Endothelial cell of umbilical vein (primary cell): Measurements from ENCODE around the gene ALOX15B. TPM values are rescaled to one million over a fixed set of nuclear protein-coding genes. Genes with fewer than 3 reads are reported as not detected.

ENCODE experiments used
- BruUV-seq: library from RNA; stranded (reverse); fragments of 400-500 nt; replicated peaks from 2 replicates; lab custom pipeline; 2021; lab: Mats Ljungman, UMichigan
- CTCF ChIA-PET: fragments of 300-600, 350-600 bp; sonication (Branson Sonifier 250); formaldehyde crosslinking; loops from one replicate; lab custom pipeline; 2021; ENCODE audit warnings: antibody characterized with exemption, inconsistent platforms; lab: Charles Lee
- POLR2A ChIA-PET: fragments of 300-600, 350-600 bp; sonication (Branson Sonifier 250); formaldehyde crosslinking; loops from one replicate; lab custom pipeline; 2021; ENCODE audit warnings: antibody characterized with exemption, inconsistent platforms; lab: Charles Lee
- DNase-seq: peaks from one replicate; pipeline ENCODE4 v3.0.0-alpha.2; 2011; ENCODE audit warnings: low read depth, low spot score
- FAIRE-seq: peaks from 2 replicates; lab custom pipeline; 2011; peaks lifted over from hg19 to GRCh38; lab: Jason Lieb, UNC
- H2AFZ ChIP-seq: 2 replicates; pipeline ENCODE4 v1.6.0; 2012; ENCODE audit warnings: low read depth, low read length, control low read depth, inconsistent platforms
- H3K27ac ChIP-seq: 2 replicates; pipeline ENCODE4 v1.5.1; 2011; ENCODE audit warnings: low read depth, mild to moderate bottlenecking, control low read depth, low read length, moderate library complexity; ENCODE audit not compliant: insufficient read depth
- H3K27me3 ChIP-seq, 2 experiments: 2 replicates each; pipeline versions ENCODE4 v1.6.0 to v1.6.1; 2011; ENCODE audit warnings: low read length in 2 of 2, mixed read lengths in 1 of 2; ENCODE audit not compliant: control insufficient read depth in 2 of 2, insufficient read depth in 2 of 2
- H3K36me3 ChIP-seq, 2 experiments: 2 replicates in 1 of 2; 3 replicates in 1 of 2; pipeline ENCODE4 v1.5.1; 2011; ENCODE audit warnings: low read length in 2 of 2, mild to moderate bottlenecking in 1 of 2, moderate library complexity in 1 of 2; ENCODE audit not compliant: control insufficient read depth in 2 of 2, insufficient read depth in 2 of 2; ENCODE audit errors: extremely low read depth in 1 of 2
- H3K4me1 ChIP-seq: 3 replicates; pipeline ENCODE4 v1.5.1; 2011; ENCODE audit warnings: mild to moderate bottlenecking, low read length; ENCODE audit not compliant: control insufficient read depth, insufficient read depth; ENCODE audit errors: extremely low read depth
- H3K4me2 ChIP-seq: 2 replicates; pipeline ENCODE4 v1.6.1; 2011; ENCODE audit warnings: low read length, control low read depth, mixed read lengths; ENCODE audit not compliant: insufficient read depth
- H3K4me3 ChIP-seq, 3 experiments: fragments of 200-600 bp in 1 of 3; sonication (generic), shearing (Covaris generic) in 1 of 3; replicated peaks in 1 of 3; 2 replicates each; pipeline ENCODE4 v1.5.1; 2011 to 2016; ENCODE audit warnings: control low read depth in 3 of 3, low read length in 3 of 3, mild to moderate bottlenecking in 2 of 3, inconsistent platforms in 1 of 3, low read depth in 1 of 3, moderate library complexity in 1 of 3; ENCODE audit not compliant: insufficient read depth in 1 of 3
- H3K79me2 ChIP-seq: 2 replicates; pipeline ENCODE4 v1.6.0; 2012; ENCODE audit warnings: low read length, inconsistent platforms; ENCODE audit not compliant: control insufficient read depth, insufficient read depth
- H3K9ac ChIP-seq: replicated peaks from 2 replicates; pipeline ENCODE3; 2011; ENCODE audit warnings: low read length, control low read depth; ENCODE audit not compliant: insufficient read depth; ENCODE audit errors: extremely low read depth
- H3K9me1 ChIP-seq: replicated peaks from 3 replicates; pipeline ENCODE4 v1.6.0; 2011; ENCODE audit warnings: mild to moderate bottlenecking, low read length; ENCODE audit not compliant: control insufficient read depth, insufficient read depth; ENCODE audit errors: extremely low read depth
- H3K9me3 ChIP-seq: replicated peaks from 2 replicates; pipeline ENCODE4 v1.5.1; 2012; ENCODE audit warnings: low read length, inconsistent platforms; ENCODE audit not compliant: control insufficient read depth, insufficient read depth
- H4K20me1 ChIP-seq: replicated peaks from 2 replicates; pipeline ENCODE3; 2011; ENCODE audit warnings: mild to moderate bottlenecking, low read length; ENCODE audit not compliant: control insufficient read depth, insufficient read depth; ENCODE audit errors: extremely low read depth
- EZH2 ChIP-seq: IDR thresholded peaks from 2 replicates; pipeline ENCODE4 v1.6.1; 2012; ENCODE audit warnings: borderline replicate concordance, low read depth, mild to moderate bottlenecking, moderate library complexity, low read length, inconsistent platforms; ENCODE audit not compliant: severe bottlenecking
- MAX ChIP-seq: IDR thresholded peaks from 2 replicates; pipeline ENCODE4 v1.6.1; 2011; ENCODE audit not compliant: insufficient read depth, insufficient read length
- MYC ChIP-seq: IDR thresholded peaks from one replicate; pipeline ENCODE4 v1.6.1; 2011; ENCODE audit warnings: mild to moderate bottlenecking, low read depth, low read length
- POLR2A ChIP-seq: IDR thresholded peaks from 2 replicates; pipeline ENCODE4 v1.6.1; 2012; ENCODE audit warnings: low read depth, mild to moderate bottlenecking, control low read depth, low read length
- dilution Hi-C: fragments of 300-500 bp; cut with MboI; formaldehyde crosslinking; loops from one replicate; pipeline ENCODE4 v1.15.0; 2019; ENCODE audit warnings: low sequenced_read_pairs; ENCODE audit not compliant: extremely low pct_ligation_motif_present
- intact Hi-C: fragments of 100-400 bp; cut with micrococcal nuclease; formaldehyde crosslinking; loops from one replicate; pipeline ENCODE4 v1.10.0; 2022
- polyA plus RNA-seq, 4 experiments: library from polyadenylated mRNA; depleted of rRNA in 3 of 4; stranded (reverse) in 3 of 4; unstranded in 1 of 4; fragments of >200 nt; gene quantifications; 2 replicates each; pipeline versions ENCODE4 v1.2.1 to v1.2.3, GENCODE V29; 2011 to 2012; ENCODE audit warnings: missing spikeins in 1 of 4
- total RNA-seq: library from RNA; stranded (reverse); gene quantifications from 2 replicates; pipeline ENCODE4 v1.2.3, GENCODE V29; 2021

Gene ALOX15B
- total and polyA plus RNA-seq, 2 donors (not counting 3 experiments of a cell fraction or from before 2014, with no cell fraction given), result not detected

GRCh38 chr17:8071496-8071895 is 32.6 kb downstream of the ALOX15B start:
- CTCF ChIA-PET, result interaction anchor here (1.4 to 4.7 kb wide), 5 partner anchors 12 to 82 kb away, joined by 4 to 73 read pairs (median 6); partner anchors contain the start of gene ALOX12B
- POLR2A ChIA-PET, result no interaction called here
- TF ChIP-seq EZH2 (peak; percentile 3), MAX (no peak)

GRCh38 chr17:8072341-8072728 is 33.5 kb downstream of the ALOX15B start:
- CTCF ChIA-PET, result interaction anchor here (1.5 to 4.7 kb wide), 3 partner anchors 12 to 83 kb away, joined by 4 to 73 read pairs (median 6); no protein-coding TSS in a partner anchor

More at GRCh38 chr17:8071496-8071895, 32.6 kb downstream of the ALOX15B start:
- FAIRE-seq, result no peak
- no peak overlapping the region for H2AFZ ChIP-seq
- H3K9me3 ChIP-seq, result no peaks in the 10 kb centered on the region
- H3K4me2 ChIP-seq, result no peak overlapping the region
- no peak overlapping the region for H3K4me3 ChIP-seq
- H3K79me2 ChIP-seq, result no peaks in the 10 kb centered on the region
- no peaks in the 10 kb centered on the region for H3K9me1 ChIP-seq
- intact Hi-C loops, result no loop called here
- DNase-seq, result no peak
- peaks cover 35% of the 10 kb centered on the region in 2 experiments for H3K27me3 ChIP-seq
- no peaks in the 10 kb centered on the region for H3K4me1 ChIP-seq
- dilution Hi-C loops, result no loop called here
- no peaks in the 10 kb centered on the region for H3K36me3 ChIP-seq
- no peaks in the 10 kb centered on the region for H4K20me1 ChIP-seq
- no TSS peak for BruUV-seq
- H3K27ac ChIP-seq, result no peak overlapping the region
- H3K9ac ChIP-seq, result no peak overlapping the region

More at GRCh38 chr17:8072341-8072728, 33.5 kb downstream of the ALOX15B start:
- DNase-seq (no peak), FAIRE-seq (no peak)
- Histone ChIP-seq H3K4me1 (no peaks in the 10 kb centered on the region), H3K27me3 (peaks cover 35 to 38% of the 10 kb centered on the region in 2 experiments), H3K9ac (no peak overlapping the region), H3K4me2 (no peak overlapping the region), H3K27ac (no peak overlapping the region), H3K79me2 (no peaks in the 10 kb centered on the region), H3K4me3 (no peak overlapping the region), H3K9me1 (no peaks in the 10 kb centered on the region), H3K36me3 (no peaks in the 10 kb centered on the region), H2AFZ (no peak overlapping the region), H4K20me1 (no peaks in the 10 kb centered on the region), H3K9me3 (no peaks in the 10 kb centered on the region)
- BruUV-seq, result no TSS peak
- dilution Hi-C loops (no loop called here), intact Hi-C loops (no loop called here)
- POLR2A ChIA-PET, result no interaction called here
- TF ChIP-seq POLR2A (no peak), MYC (no peak)
